Activated CD4-positive, alpha-beta T cell treated with anti-CD3 and anti-CD28 coated beads for 36 hours (primary cell): ENCODE data around the gene NEDD4L. TPM values are rescaled to one million over a fixed set of nuclear protein-coding genes. Genes with fewer than 3 reads are reported as not detected.

ENCODE experiments used
- ATAC-seq: fragments of 200-7000 bp; cut with Tn5 transposase; one replicate; pipeline ENCODE4 v1.10.0; 2021; ENCODE audit warnings: mild to moderate bottlenecking, moderate library complexity
- CTCF ChIA-PET: fragments of 350-600 bp; sonication (Branson Sonifier 250); formaldehyde crosslinking; loops from one replicate; lab custom pipeline; 2021; ENCODE audit warnings: antibody characterized with exemption; lab: Charles Lee
- POLR2A ChIA-PET: fragments of 350-600 bp; sonication (Branson Sonifier 250); formaldehyde crosslinking; loops from one replicate; lab custom pipeline; 2021; ENCODE audit warnings: antibody characterized with exemption, inconsistent platforms; lab: Charles Lee
- DNase-seq: peaks from one replicate; pipeline ENCODE4 v3.0.0-alpha.2; 2020
- H3K27ac Mint-ChIP-seq: one replicate; pipeline ENCODE4 v1.8.0; 2021; ENCODE audit warnings: mixed read lengths
- H3K27me3 Mint-ChIP-seq: one replicate; pipeline ENCODE4 v1.8.0; 2021; ENCODE audit warnings: mixed read lengths
- H3K36me3 Mint-ChIP-seq: one replicate; pipeline ENCODE4 v1.8.0; 2021; ENCODE audit warnings: low read depth, mixed read lengths
- H3K4me1 Mint-ChIP-seq: one replicate; pipeline ENCODE4 v1.8.0; 2021; ENCODE audit warnings: mixed read lengths
- H3K4me3 Mint-ChIP-seq: one replicate; pipeline ENCODE4 v1.8.0; 2021; ENCODE audit warnings: mild to moderate bottlenecking, moderate library complexity, mixed read lengths
- H3K9me3 Mint-ChIP-seq: one replicate; pipeline ENCODE4 v1.8.0; 2021; ENCODE audit warnings: low read depth, mixed read lengths
- intact Hi-C, 2 experiments: fragments of 100-400 bp; cut with DNase I in 1 of 2; cut with micrococcal nuclease in 1 of 2; formaldehyde crosslinking; loops; one replicate each; pipeline versions ENCODE4 v1.14.2 to v1.15.1; 2022 to 2024; cut with DNase I, micrococcal nuclease
- total RNA-seq, 2 experiments: library from RNA; stranded (reverse); gene quantifications; one replicate each; pipeline ENCODE4 v1.2.3, GENCODE V29; 2021

NEDD4L gene
- total RNA-seq, 2 experiments from 2014 or later, result 6.4 to 6.8 TPM

DNA sequence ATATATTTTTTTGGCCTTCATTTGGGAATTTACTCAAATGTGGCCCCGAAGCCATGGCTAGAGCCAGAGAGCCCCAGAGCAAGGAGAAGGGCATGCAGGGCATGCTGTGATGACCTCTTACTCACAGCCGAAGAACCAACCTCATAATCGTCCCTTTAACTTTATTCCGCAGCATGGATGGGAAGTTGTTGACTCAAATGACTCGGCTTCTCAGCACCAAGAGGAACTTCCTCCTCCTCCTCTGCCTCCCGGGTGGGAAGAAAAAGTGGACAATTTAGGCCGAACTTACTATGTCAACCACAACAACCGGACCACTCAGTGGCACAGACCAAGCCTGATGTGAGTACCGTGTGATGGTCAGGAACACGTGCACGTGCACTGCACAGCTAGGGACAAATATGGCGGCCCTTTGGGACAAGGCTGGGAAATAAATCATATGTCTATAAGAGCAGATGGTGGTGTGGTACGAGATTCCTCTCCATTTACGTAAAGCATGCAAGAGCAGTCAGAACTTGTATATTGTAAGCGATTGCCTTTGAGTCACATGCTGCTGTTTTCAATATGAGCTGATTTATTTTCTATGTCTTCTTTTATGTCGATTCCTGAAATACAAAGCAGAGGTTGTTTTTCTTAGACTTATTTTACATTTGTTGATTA, 280.9 kb downstream of the NEDD4L start:
- H3K36me3 Mint-ChIP-seq, result no peaks in the 10 kb centered on the region
- H3K27ac Mint-ChIP-seq, result no peak overlapping the region
- H3K4me3 Mint-ChIP-seq, result no peak overlapping the region
- DNase-seq (no peak), ATAC-seq (no peak)
- intact Hi-C loops, result loop anchor here in 1 of 2 experiments (5.0 kb wide), 1 partner anchor 128 kb away; no protein-coding TSS in a partner anchor
- H3K27me3 Mint-ChIP-seq, result peaks cover 5% of the 10 kb centered on the region
- ChIA-PET CTCF (interaction anchor here (0.8 to 1.9 kb wide), 4 partner anchors 8 to 144 kb away, joined by 3 to 7 read pairs (median 4); no protein-coding TSS in a partner anchor), POLR2A (no interaction called here)
- peaks cover 8% of the 10 kb centered on the region for H3K4me1 Mint-ChIP-seq
- no peaks in the 10 kb centered on the region for H3K9me3 Mint-ChIP-seq

DNA sequence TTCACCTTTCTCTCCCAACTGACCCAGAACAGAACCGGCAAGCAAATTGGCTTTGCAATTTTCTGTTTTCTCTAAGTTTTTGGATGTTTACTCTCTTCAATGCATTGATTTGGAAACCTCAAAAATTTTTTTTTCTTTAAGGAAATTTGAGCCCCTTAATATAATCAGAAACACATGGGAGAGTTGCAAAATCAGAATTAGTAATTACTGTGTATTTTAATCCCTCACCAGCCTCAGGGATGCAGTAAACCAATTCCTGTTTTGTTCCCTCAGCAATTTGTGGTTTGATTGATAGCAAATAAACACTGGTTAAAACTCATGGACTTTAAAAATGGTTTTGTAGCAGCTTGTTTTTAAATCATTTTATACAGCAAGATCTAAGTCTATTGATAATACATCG, 281.5 kb downstream of the NEDD4L start:
- Mint-ChIP-seq H3K36me3 (no peaks in the 10 kb centered on the region), H3K27ac (no peak overlapping the region), H3K9me3 (no peaks in the 10 kb centered on the region), H3K4me3 (no peak overlapping the region), H3K4me1 (peaks cover 8% of the 10 kb centered on the region), H3K27me3 (peaks cover 5% of the 10 kb centered on the region)
- ATAC-seq (no peak), DNase-seq (no peak)
- ChIA-PET POLR2A (no interaction called here), CTCF (interaction anchor here (0.8 to 1.9 kb wide), 6 partner anchors 8 to 145 kb away, joined by 3 to 7 read pairs (median 4); no protein-coding TSS in a partner anchor)
- intact Hi-C loops, result no loop called here

DNA sequence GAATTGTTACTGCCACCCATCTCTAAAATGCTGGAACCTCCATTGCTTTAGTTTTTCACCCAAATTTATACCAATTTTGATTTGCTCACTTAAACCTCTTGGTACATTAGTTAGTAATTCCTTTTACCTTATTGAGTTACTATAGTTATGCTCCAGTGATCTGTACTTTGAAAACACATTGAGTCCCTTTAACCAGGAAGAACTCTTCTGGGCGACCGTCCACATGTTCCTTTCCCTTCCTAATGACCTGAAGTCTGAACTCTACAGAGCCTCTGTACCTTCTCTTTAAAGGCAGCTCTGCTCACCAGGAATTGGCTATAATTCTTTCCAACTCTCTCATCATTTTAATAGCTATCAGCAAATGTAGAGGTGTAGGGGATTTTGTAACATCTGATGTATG, 290.0 kb downstream of the NEDD4L start:
- Mint-ChIP-seq H3K4me1 (no peaks in the 10 kb centered on the region), H3K27ac (no peak overlapping the region), H3K27me3 (peaks cover 4% of the 10 kb centered on the region), H3K4me3 (no peak overlapping the region), H3K36me3 (no peaks in the 10 kb centered on the region), H3K9me3 (no peaks in the 10 kb centered on the region)
- no peak for ATAC-seq
- intact Hi-C loops, result no loop called here
- ChIA-PET CTCF (no interaction called here), POLR2A (no interaction called here)
- DNase-seq, result no peak

DNA sequence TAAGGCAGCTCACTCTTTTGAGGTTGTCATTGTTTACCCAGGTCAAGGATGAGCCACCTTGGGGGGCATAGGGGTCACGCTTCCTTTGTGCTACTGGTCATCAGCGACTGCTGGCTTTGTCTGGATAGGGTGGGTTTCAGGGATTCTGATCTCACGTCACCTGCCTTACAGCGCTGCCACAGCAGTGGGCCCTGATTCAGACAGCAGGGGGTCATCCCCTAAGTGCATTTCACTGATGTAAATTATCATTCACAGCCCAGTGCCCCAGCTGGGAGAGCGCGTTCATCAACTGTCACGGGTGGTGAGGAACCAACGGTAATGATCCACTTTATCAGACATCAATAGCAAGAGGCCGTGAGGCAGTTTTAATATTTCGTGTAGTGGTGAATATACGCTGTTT, 291.2 kb downstream of the NEDD4L start:
- CTCF ChIA-PET, result interaction anchor here (0.6 kb wide), 1 partner anchor 240 kb away, joined by 4 read pairs; no protein-coding TSS in a partner anchor

DNA sequence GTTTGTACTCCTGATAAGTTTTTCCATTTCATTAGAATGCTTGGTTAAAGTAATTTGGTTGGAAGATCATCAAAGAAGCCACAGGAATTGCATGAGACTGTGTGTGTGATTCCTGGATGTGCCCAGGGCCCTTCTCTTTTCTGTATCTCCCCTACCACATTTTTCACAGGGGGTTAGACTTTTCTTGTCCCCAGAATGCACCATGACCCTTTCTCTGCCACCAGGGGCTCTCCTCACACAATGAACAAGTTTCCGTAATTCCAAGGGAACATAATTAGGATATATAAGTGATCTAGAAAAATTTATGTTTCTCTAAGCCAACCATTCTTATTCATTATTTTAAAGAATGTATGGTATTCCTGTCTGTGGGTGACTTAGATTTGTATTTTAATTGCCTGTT, 291.8 kb downstream of the NEDD4L start:
- intact Hi-C loops, result no loop called here
- Mint-ChIP-seq H3K4me1 (no peaks in the 10 kb centered on the region), H3K9me3 (no peaks in the 10 kb centered on the region), H3K36me3 (no peaks in the 10 kb centered on the region), H3K27me3 (peaks cover 4% of the 10 kb centered on the region), H3K27ac (no peak overlapping the region), H3K4me3 (no peak overlapping the region)
- ATAC-seq (no peak), DNase-seq (no peak)
- POLR2A ChIA-PET, result no interaction called here
- CTCF ChIA-PET, result no interaction called here

More for the DNA sequence above, 291.2 kb downstream of the NEDD4L start:
- no peaks in the 10 kb centered on the region for H3K36me3 Mint-ChIP-seq
- no peaks in the 10 kb centered on the region for H3K4me1 Mint-ChIP-seq
- ATAC-seq, result no peak
- intact Hi-C loops, result no loop called here
- no peaks in the 10 kb centered on the region for H3K9me3 Mint-ChIP-seq
- no peak overlapping the region for H3K4me3 Mint-ChIP-seq
- DNase-seq, result no peak
- H3K27ac Mint-ChIP-seq, result no peak overlapping the region
- H3K27me3 Mint-ChIP-seq, result peaks cover 4% of the 10 kb centered on the region
- POLR2A ChIA-PET, result no interaction called here

DNA sequence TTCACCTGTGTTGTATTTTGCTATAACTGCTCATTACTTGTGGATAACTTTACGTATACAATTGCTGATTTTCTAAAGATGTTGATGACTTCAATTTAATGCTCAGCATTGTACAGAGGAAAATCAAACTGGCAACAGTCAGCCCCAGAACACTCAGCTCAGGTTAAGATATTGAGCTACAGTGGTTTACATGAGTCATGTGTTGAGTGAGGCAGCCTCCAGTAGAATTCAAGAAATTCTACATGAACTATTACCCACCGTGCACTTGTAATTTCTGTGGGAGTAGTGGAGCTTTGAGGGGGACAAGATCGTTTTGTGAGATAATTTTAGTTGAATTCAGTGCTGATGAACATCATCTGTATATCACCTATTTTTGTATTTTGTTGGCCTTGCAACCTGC, 292.6 kb downstream of the NEDD4L start:
- intact Hi-C loops, result no loop called here
- no peak overlapping the region for H3K27ac Mint-ChIP-seq
- CTCF ChIA-PET, result interaction anchor here (0.7 kb wide), 1 partner anchor 22 kb away, joined by 4 read pairs; no protein-coding TSS in a partner anchor
- DNase-seq (no peak), ATAC-seq (no peak)
- peaks cover 4% of the 10 kb centered on the region for H3K27me3 Mint-ChIP-seq
- POLR2A ChIA-PET, result no interaction called here
- no peak overlapping the region for H3K4me3 Mint-ChIP-seq
- no peaks in the 10 kb centered on the region for H3K9me3 Mint-ChIP-seq
- H3K4me1 Mint-ChIP-seq, result no peaks in the 10 kb centered on the region
- H3K36me3 Mint-ChIP-seq, result no peaks in the 10 kb centered on the region

DNA sequence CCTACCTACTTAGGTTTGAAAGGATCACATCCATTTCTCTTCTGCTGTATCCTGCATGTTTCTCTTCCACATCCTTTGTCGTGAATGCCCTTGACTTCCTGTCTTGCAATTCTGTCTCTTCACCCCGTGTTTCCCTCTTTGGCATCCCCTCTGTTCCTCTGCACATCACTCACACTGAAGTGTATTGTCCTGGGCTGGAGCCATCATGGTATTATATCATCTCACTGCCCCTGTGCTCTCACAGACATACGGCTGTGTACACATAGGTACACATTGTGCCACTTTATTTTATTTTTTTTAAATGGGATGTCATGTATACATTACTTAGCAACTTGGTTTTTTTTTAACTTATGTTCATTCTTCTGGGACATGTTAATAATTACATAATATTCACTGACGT, 293.3 kb downstream of the NEDD4L start:
- DNase-seq, result no peak
- Mint-ChIP-seq H3K36me3 (no peaks in the 10 kb centered on the region), H3K27me3 (peaks cover 4% of the 10 kb centered on the region), H3K4me1 (no peaks in the 10 kb centered on the region), H3K27ac (no peak overlapping the region), H3K9me3 (no peaks in the 10 kb centered on the region), H3K4me3 (no peak overlapping the region)
- ATAC-seq, result no peak
- POLR2A ChIA-PET, result no interaction called here
- intact Hi-C loops, result no loop called here
- CTCF ChIA-PET, result no interaction called here

DNA sequence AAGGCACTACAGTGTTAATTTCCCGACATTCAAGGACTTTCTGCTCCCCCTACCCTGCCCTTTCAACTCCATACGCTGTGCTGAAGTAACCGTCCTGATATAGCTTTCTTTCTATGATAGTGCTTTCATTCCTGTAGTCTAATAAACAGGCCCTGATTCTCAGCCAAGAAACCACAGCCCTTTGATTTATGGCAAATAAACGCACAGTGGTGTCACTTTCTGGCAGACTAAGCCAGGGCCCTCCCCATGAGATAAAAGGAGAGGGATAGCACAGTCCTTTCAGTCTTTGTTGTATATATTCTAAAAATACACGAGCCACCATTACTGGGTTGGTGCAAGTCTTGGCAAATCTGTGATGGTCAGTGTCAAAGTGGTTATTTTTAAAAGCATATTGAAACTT, 293.7 kb downstream of the NEDD4L start:
- ChIA-PET CTCF (interaction anchor here (0.7 to 0.8 kb wide), 2 partner anchors 54 to 56 kb away, joined by 4 read pairs; no protein-coding TSS in a partner anchor), POLR2A (no interaction called here)

DNA sequence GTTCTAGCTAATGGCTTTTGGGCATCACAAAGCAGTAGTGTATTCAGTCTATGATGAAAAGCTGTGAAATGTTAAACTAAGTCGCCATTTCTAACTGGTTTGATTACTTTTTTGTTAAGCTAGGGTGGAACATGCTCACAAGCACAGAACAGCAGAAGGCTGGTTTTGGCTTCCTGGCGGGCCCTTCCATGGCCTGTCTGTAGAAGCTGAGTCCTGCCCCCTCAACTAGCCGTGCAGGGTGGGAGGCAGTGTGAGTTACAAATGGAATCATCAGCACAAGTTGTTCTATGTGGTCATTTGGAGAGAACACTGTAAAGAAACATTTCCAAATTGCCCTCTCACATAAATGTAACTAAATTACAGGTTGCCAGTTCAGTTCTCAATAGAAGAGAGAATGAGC, 294.1 kb downstream of the NEDD4L start:
- H3K9me3 Mint-ChIP-seq, result no peaks in the 10 kb centered on the region
- H3K27ac Mint-ChIP-seq, result no peak overlapping the region
- ATAC-seq (no peak), DNase-seq (no peak)
- no peaks in the 10 kb centered on the region for H3K4me1 Mint-ChIP-seq
- ChIA-PET CTCF (interaction anchor here (0.7 to 0.8 kb wide), 2 partner anchors 54 to 56 kb away, joined by 4 read pairs; no protein-coding TSS in a partner anchor), POLR2A (no interaction called here)
- intact Hi-C loops, result no loop called here
- H3K36me3 Mint-ChIP-seq, result no peaks in the 10 kb centered on the region
- peaks cover 4% of the 10 kb centered on the region for H3K27me3 Mint-ChIP-seq
- no peak overlapping the region for H3K4me3 Mint-ChIP-seq

More for the DNA sequence above, 293.7 kb downstream of the NEDD4L start:
- peaks cover 4% of the 10 kb centered on the region for H3K27me3 Mint-ChIP-seq
- no peak overlapping the region for H3K4me3 Mint-ChIP-seq
- ATAC-seq (no peak), DNase-seq (no peak)
- H3K9me3 Mint-ChIP-seq, result no peaks in the 10 kb centered on the region
- no peak overlapping the region for H3K27ac Mint-ChIP-seq
- H3K36me3 Mint-ChIP-seq, result no peaks in the 10 kb centered on the region
- intact Hi-C loops, result no loop called here
- H3K4me1 Mint-ChIP-seq, result no peaks in the 10 kb centered on the region

DNA sequence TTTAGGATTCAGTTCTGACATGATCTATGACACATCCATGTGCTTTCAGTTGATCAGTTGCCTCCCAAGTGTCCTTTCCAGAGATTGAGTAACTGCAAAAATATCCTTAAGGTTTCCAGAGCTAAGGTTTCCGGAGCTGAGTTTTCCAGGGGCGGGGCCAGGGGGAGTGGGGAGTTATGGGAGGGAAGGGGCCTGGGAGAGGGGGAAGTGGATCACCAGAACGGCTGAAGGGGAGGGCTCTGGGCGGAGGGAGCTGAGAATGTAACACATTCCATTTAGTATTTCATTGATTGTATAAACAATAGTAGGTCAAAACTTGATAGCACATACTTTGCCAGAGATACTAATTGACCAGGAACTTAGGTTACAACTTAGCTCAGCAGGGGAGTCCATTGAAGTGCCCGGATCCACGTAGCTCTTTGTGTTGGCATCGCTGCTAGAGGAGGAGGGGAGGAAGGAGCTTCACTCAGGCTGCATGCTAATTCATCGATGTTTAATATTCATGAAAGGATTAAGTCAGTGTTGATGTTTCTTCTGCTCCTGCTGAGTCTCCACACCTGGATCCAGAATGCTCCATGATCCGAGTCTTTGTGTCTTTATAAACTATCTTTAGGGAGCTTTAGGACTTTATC, 295.1 kb downstream of the NEDD4L start:
- no peak overlapping the region for H3K4me3 Mint-ChIP-seq
- ChIA-PET CTCF (interaction anchor here (0.9 to 1.1 kb wide), 2 partner anchors 10 to 14 kb away, joined by 3 read pairs; no protein-coding TSS in a partner anchor), POLR2A (interaction anchor here (0.5 kb wide), 1 partner anchor 202 kb away, joined by 4 read pairs; no protein-coding TSS in a partner anchor)
- intact Hi-C loops, result no loop called here
- peaks cover 4% of the 10 kb centered on the region for H3K27me3 Mint-ChIP-seq
- H3K36me3 Mint-ChIP-seq, result no peaks in the 10 kb centered on the region
- no peaks in the 10 kb centered on the region for H3K9me3 Mint-ChIP-seq
- ATAC-seq (no peak), DNase-seq (no peak)
- no peaks in the 10 kb centered on the region for H3K4me1 Mint-ChIP-seq
- H3K27ac Mint-ChIP-seq, result no peak overlapping the region

DNA sequence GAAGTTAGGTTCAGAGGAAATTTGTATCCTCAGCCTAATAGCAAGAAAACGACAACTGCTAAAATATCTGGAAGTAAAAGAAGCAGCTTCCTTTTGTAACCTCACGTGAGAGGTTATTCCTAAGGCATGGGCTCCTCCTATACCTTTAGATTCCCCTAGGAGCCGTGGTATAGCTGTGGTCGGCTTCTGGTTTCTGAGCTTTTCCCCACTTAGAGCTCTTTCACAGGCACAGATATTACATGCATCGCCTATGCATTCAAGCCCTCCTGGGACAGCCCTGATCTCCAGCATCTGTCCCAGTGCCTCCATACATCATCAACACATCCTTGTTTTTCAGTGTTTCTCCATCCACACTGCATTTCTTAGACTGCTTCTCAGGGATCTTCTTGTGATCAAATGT, 295.9 kb downstream of the NEDD4L start:
- ATAC-seq (no peak), DNase-seq (no peak)
- Mint-ChIP-seq H3K27ac (no peak overlapping the region), H3K4me1 (no peaks in the 10 kb centered on the region), H3K36me3 (no peaks in the 10 kb centered on the region), H3K4me3 (no peak overlapping the region), H3K27me3 (peaks cover 4% of the 10 kb centered on the region), H3K9me3 (no peaks in the 10 kb centered on the region)
- ChIA-PET POLR2A (no interaction called here), CTCF (interaction anchor here (0.8 to 1.1 kb wide), 2 partner anchors 15 to 22 kb away, joined by 3 read pairs; no protein-coding TSS in a partner anchor)
- intact Hi-C loops, result no loop called here
